Fibroblast of mammary gland (primary cell): ENCODE measurements around the gene MRTO4.

Experiments
- DNase-seq: peaks from one replicate; pipeline ENCODE4 v3.0.0-alpha.2; 2010; ENCODE audit warnings: low read depth
- H3K4me3 ChIP-seq: 2 replicates; pipeline ENCODE4 v1.5.1; 2011; ENCODE audit warnings: low read depth, mild to moderate bottlenecking, low read length, moderate library complexity; ENCODE audit not compliant: control insufficient read depth
- CTCF ChIP-seq: conservative IDR thresholded peaks from 2 replicates; pipeline ENCODE4 v1.5.1; 2011; ENCODE audit warnings: low read depth, low read length, inconsistent platforms; ENCODE audit not compliant: control insufficient read depth, insufficient read depth

Gene MRTO4

DNA sequence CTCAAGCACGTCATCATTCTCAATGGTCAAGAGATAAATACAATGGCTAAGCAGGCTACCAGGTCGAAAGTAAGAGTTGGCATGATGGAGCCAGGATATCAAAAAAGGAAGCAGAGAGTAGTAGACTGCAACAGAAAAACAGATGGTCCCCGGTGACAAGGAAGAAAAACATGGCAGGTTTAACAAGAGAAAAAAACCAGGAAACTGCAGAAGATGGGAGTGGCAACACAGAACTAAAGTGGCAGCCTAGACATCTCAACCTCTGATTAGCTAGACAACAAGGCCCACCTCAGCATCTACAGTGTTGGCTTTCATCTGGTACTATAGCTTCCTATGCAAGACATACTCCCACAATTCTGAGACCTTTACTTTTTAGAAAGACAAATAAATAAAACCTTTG lies 44.7 kb upstream of the MRTO4 start:
- DNase-seq = no peak
- TF ChIP-seq CTCF = no peak
- H3K4me3 ChIP-seq = no peak overlapping the region

- TF ChIP-seq CTCF = no peak
- H3K4me3 ChIP-seq = peak overlapping the region; percentile 75
- peak; percentile 79 for DNase-seq
Measured at GRCh38 chr1:19208710-19209438, 42.7 kb upstream of the MRTO4 start.

DNA sequence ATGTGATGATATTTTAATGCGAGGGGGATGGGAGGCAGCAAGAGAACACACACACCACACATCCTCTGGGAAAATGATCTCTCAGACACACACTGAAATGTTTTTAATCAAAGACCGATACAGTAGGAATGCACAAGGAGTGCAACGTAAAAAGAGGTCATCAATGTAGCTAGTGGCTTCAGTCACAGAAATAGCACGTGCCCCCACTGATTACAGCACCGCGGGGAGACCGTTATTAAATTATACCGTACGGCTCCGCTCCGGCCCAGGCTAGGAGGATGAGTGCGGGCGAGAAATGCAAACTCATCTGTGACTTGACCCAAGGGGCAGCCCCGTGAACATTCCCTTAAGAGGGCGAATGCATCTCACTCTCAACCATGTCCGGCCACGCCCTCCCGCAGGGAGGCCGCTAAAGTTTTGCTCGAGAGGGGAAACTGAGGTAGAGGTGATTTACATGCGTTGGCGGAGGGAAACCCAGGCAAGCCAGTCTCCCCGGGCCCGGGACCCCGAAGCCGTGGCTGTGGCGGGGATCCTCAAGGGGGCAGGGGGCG lies 42.1 kb upstream of the MRTO4 start:
- DNase-seq = peak; percentile 61
- no peak for TF ChIP-seq CTCF
- H3K4me3 ChIP-seq = peak overlapping the region; percentile 75

GRCh38 chr1:19209990-19210771 lies 41.4 kb upstream of the MRTO4 start, which contains the start of gene UBR4:
TSS of gene UBR4 (minus strand) at chr1:19210266. CDS start at chr1:19210248, 18 bp downstream.
- TF ChIP-seq CTCF = no peak
- peak; percentile 91 for DNase-seq
- H3K4me3 ChIP-seq = peak within 1 kb of the TSS; percentile 75

DNA sequence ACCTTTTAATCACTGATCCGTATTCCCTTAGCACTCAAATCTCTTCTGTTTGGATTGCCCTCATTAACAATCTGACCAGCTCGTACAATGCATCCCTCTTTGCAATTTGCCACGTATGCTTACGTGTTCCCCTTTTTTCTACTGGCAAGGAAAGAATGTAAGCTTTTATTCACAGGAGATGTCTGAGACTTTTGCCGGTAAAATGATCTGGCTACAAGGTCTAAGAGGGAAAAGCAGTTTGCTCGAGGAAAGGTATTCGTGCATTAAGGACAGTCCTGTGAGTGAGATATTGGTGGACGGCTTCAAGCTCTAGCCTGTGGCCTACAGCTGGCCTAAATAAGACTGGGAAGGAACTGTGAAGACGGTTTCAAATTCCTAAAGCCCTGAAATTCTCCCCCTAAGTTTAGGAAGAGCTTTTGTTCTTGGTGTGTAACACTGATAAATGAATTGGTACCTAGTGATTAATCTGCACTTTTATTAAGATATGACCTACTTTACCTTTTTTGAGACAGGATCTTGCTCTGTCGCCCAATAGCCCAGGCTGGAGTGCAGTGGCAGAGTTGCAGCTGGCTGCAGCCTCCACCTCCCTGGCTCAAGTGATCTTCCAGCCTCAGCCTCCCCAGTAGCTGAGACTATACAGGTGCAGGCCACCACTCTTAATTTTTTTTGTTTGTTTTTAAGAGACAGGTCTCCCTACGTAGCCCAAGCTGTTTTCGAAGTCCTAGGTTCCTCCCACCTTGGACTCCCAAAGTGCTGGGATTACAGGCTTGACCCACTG lies 40.6 kb upstream of the MRTO4 start:
- peak overlapping the region; percentile 75 for H3K4me3 ChIP-seq
- TF ChIP-seq CTCF = no peak
- peak; percentile 6 for DNase-seq

DNA sequence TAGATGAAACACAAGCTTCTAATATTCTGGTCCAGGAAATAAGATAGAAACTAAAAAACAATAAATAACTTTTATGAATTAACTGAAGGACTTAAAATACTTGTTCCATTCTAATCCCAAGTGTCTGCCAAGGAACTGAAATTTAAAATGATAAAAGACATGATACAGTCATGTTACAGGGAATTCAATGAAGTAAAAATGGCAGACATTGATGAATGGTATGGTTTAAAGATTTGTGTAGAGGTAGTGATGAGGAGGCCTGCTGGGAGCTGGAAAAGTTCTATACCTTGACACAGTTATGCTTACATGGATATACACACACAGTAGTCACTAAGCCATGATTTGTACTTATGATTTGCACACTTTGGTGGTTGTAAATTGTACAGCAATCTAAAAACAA lies 39.4 kb upstream of the MRTO4 start:
- TF ChIP-seq CTCF = no peak
- no peak overlapping the region for H3K4me3 ChIP-seq
- no peak for DNase-seq
